Measurements from ENCODE around the gene NBAS.
"Not testable (repeated sequence)": the region's sequence is repeated elsewhere in the genome, so short reads cannot be mapped to it uniquely, and the experiment has no call there.

NBAS gene

DNA sequence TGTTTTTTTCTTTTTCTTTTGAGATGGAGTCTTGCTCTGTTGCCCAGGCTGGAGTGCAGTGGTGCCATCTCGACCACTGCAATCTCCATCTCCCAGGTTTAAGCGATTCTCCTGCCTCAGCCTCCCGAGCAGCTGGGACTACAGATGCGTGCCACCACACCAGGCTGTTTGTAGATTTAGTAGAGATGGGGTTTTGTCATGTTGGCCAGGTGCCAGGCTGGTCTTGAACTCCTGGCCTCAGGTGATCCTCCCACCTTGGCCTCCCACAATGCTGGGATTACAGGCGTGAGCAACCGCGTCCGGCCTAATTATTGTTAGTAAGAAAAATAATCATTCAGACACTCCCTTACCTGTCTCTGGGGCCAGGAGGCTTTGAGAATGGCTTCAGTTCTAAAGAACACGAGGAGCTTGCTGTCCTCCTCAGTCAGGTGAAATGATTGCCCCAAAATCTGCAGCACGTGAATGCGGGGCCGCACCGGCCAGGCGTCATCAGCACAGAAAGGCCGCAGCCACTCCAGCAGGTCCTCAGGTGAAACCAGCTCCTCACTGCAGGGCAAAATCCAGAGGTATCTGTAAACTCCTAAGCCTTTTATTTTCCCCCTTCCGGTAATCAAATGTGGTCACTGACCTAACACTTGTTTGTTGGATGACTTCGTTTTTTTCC, 342.6 kb downstream of the NBAS start:
- DNase-seq (ENCODE audit: low read depth in 2 of 2) = no peak

DNA sequence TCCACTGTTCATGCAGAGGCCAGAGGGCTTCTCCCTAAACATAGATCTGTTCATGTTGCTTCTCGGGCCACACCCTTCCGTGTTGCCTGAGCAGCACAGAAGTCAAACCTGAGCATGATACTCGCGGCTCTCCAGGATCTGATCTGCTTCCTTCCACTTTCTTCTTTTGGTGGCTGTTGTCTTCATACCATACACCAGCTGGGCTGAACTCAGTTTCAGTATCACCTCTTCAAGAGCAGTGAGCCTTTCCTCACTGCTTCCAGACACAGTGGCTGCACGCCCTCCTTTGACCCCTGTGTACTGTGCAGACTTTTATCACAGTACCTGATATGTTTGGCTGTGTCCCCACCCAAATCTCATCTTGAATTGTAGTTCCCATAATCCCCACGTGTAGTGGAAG, 348.9 kb downstream of the NBAS start:
- DNase-seq (ENCODE audit: low read depth in 2 of 2) = no peak

DNA sequence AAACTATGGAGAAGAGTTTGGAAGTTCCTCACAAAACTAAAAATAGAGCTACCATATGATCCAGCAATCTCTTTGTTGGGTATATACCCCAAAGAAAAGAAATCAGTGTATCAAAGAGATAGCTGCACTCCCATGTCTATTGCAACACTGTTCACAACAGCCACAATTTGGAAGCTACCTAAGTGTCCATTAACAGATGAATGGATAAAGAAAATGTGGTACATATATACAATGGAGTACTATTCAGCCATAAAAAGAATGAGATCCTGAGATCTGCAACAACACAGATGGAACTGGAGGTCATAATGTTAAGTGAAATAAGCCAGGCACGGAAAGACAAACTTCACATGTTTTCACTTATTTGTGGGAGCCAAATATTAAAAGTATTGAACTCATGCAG, 350.6 kb downstream of the NBAS start:
- DNase-seq (ENCODE audit: low read depth in 2 of 2) = not testable (repeated sequence)

DNA sequence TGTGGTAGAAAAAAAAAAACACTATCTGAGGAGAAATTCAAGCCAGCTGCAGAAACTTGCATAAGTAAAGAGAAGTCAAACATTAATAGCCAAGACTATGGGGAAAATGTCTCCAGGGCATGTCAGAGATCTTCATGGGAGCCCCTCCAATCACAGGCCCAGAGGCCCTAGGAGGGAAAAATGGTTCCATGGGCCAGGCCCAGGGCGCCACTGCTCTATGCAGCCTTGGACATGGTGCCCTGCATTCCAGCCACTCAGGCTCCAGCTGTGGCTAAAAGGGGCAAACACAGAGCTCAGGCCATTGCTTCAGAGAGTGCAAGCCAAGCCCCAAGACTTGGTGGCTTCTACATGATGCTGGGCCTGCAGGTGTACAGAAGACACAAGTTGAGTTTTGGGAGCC, 354.7 kb downstream of the NBAS start:
- no peak for DNase-seq (ENCODE audit: low read depth in 2 of 2)

DNA sequence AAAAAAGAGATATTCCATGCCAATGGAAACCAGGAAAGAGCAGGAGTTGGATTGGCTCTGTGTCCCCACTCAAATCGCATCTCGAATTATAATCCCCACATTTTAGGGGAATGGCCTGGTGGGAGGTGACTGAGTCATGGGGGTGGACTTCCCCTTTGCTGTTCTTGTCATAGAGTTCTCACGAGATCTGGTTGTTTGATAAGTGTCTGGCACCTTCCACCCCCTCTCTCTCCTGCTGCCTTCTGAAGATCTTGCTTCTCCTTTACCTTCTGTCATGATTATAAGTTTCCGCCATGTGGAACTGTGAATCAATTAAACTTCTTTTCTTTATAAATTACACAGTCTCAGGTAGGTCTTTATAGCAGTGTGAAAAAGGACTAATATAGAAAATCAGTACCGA, 355.6 kb downstream of the NBAS start:
- DNase-seq (ENCODE audit: low read depth in 2 of 2) = no peak

DNA sequence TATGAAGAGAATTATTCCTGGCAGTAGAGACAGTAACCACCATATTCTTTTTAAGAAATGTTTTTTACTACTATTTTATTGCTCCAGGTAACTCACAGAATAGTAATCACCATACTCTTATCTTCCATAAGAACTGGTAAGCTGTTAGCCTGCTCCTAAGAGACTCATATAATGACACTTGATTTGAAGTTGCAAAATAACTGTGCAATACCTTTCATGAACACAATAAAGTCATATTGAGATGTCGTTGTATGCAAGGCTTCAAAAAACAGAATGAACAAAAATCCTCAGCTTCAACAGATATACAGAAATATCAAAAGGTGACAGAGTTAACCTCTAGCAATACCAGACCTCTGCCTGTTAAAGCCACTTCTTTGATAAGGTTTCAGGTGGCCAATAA, 360.1 kb downstream of the NBAS start:
- no peak for DNase-seq (ENCODE audit: low read depth in 2 of 2)

DNA sequence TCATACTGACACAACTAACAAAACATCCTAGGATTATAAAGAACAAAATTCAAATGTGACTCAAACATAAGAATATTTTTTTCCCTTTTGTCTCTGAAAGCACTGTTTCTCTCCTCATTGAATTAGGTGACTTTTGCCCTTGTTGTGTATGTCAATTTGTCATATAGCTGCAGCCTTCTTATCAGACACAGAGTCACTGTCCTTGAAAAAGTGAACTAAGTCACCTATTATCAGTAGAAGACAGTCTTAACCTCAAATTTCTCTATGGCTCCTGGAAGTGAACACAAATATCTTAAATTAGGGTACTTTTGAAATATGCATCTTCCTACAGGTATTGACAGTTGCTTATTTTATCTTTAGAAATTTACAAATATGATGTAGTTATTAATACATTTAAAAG, 360.6 kb downstream of the NBAS start:
- DNase-seq (ENCODE audit: low read depth in 2 of 2) = no peak

DNA sequence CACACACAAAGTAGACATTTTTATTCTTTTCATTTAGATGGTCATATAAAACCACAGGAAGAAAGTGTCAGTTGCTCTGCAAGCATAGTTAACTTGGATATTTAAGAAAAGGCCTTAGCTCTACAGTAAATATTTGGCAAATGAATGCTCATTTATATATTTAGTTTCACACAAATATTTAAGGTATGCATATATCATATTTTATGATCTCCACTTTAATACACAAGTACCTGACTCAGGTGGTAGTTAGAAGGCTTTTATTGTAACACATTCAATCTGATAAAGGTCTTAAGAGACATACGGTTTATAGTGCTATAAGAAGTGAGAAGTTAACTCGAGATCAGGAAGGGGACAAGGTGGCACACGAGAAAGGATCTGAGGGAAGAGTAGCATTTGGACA, 363.1 kb downstream of the NBAS start:
- no peak for DNase-seq (ENCODE audit: low read depth in 2 of 2)

DNA sequence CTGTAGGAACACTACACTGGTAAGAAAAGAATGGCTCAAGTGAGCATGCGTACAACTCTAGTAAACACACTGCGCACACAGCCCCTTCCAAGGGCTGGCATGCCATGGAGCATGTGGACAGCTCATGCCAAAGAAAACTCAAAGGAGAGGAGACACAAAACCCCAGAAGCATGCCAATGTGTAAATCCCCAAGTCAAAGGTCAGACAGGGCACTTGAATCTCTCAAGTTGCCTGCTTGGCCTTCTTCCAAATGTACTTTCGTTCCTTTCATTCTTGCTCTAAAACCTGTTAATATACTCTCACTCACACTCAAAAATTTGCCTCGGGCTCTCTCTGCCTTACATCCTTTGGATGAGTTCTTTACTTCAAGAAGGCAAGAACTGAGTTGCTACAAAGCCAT, 365.3 kb downstream of the NBAS start:
- no peak for DNase-seq (ENCODE audit: low read depth in 2 of 2)

DNA sequence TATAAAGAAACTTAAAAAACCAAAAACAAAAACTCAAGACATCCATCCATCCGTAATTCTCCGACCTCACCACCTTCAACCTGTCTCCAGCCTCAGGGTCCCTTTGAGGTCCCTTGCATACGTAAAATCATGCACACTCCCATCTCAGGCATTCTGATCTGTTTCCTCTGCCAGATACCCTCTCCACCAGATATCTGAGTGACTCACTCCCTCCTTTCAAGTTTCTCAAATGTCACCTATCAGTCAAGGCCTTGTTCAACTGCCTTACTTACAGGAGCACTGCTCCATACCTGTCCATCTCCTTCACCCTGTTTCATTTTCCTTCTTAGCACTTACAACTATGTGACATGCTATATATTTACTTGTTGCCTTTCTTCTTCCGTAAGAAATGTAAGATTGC, 369.3 kb downstream of the NBAS start:
- no peak for DNase-seq (ENCODE audit: low read depth in 2 of 2)

DNA sequence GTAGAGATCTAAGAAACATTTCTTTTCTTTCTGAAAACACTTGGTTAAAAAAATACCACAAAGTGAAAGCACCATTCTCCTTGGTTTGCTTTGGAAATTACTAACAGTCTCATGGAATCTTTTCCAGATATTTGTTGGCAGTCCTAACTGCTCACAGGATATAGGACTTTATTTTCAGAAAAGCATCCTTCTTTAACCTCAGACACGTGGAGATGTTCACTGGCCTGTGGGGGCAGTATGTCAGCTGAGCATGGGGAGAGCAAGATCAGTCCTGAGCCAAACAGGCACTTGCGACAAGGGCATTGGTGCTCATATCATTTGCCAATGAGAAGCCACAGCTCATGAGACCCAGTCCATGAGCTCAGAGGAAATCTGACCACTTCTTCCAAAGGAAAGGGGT, 371.9 kb downstream of the NBAS start:
- DNase-seq (ENCODE audit: low read depth in 2 of 2) = no peak

DNA sequence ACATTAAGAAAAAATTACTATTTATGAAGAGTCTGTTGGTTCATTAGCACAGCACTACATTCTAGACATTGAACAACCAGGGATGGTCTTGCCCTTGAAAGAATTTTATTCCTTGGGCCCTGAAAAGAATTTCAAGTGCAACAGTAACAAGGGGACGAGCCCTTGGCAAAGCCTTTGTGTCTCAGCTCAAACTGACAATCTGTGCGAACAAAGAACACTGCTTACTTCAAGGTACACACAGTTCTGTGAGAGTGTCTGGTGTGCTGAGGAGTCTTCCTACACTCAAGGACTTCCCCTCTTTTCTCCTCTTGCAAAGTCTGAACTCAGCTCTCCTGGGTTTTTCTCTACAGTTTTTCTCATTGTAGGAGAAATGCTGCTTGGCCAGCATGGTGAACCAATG, 373.4 kb downstream of the NBAS start:
- no peak for DNase-seq (ENCODE audit: low read depth in 2 of 2)

DNA sequence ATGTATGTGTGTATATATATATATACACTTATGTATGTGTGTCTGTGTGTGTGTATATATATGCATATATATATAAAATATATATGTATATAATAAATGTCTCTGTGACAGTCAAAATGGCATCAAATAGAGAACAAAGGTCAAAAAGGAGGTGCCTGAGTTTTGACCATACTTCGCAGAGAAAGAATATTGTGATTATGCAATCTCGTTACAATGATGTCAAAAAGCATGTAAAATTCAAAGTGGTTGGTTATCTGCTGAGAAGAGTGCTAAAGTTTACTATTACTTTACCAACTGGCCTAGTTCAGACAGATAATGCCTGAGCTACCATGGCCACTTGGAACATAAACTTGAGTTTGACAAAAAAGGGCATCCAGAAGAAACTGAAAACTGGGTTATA, 375.0 kb downstream of the NBAS start:
- no peak for DNase-seq (ENCODE audit: low read depth in 2 of 2)

DNA sequence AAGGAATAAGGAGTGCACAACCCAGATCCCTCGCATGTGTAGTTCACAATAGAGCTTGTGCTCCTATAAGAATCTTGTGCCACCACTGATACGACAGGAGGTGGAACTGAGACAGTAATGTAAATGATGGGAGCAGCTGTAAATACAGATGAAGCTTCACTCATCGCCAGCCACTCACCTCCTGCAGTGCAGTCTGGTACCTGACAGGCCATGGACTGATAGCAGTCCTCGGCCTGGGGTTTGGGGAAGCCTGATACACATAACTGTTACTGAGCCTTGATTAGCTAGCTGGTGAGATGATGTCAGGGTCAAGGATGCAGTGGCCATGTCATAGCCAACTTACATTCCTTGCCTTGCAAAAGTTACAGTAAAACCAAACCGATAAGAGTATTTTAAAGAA, 376.6 kb downstream of the NBAS start:
- DNase-seq (ENCODE audit: low read depth in 2 of 2) = no peak

DNA sequence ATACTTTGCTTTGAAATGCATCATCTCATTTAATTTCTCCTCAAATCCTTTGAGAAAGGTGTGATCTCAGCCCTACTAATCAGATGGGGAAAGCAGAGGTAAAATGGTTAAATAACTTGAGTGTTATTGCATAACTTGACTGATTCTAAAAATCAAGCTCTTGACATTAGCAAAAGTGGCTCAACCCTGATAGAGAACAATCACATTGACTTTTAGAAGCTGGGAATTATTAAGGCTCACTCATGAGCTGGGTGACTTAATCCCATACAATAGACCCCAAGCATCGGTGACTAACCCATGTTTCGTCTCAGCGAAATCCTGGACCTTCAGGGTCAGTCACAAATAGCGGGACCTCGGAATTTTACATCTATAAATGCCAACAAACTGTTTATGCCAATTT, 378.9 kb downstream of the NBAS start:
- DNase-seq (ENCODE audit: low read depth in 2 of 2) = no peak

DNA sequence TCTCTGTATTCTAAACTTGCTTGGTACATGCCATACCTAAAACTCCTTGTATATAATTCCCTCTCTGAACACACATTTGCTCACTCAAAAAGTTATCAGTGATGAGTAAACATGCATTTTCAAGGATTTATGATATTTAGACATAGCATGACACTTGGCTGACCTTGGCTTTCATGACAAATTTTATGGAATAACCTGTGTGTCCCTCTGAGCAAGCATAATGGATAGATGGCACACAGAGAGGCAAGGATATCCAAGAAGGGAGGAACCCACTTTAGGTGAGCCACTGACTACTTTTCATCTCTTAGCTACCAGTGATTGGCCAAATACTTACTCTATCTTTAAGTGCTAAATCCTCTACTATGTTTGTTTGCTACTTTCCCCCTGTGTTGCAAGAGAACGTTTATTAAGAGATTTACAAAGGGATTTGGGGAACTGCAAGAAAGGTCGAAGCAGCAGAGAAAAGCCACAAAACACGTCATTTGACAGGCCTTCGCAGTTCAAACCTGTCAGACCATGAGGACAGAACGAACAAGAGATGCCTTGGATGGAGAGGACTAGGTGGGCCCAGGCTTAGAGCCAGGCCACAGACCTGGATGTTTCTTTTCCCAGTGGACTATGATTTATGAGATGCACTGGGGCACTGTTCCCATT, 379.9 kb downstream of the NBAS start:
- DNase-seq (ENCODE audit: low read depth in 2 of 2) = no peak

DNA sequence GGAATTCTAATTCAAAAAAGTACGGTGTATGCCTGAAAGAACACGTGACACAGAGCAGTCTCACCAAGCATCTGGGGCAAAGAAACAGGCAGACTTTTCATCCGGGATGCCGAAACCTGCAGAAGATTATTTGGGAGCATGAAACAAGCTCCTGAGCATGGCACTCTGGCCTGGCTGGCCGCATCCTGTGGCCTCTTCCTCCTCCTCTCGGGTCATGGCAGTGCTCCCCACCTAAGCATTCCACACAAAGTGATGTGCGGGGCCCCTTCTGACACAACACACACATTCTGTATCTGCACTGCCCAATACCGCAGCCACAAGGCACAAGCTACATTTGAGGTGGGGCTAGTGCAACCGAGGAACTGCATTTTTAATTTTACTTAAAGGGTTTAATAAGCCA, 380.8 kb downstream of the NBAS start:
- no peak for DNase-seq (ENCODE audit: low read depth in 2 of 2)

DNA sequence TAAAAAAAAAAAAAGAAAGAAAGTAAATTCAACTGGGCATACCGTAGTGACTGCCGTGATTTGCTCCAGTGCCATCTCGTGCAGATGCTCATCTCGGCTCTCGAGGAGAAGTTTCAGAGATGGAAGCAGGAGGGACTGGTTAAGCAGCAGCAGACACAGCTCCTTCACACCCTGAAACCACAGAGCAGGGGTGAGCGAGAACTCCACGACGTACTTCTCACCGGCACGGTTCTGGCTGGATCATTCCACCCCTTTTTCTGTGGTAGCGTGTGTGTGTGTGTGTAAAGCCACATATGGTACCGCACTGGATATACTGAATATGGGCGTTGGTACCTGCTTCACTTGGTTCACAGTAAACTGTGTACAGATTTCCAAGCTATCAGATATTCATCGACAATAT, 382.2 kb downstream of the NBAS start:
- DNase-seq (ENCODE audit: low read depth in 2 of 2) = no peak

DNA sequence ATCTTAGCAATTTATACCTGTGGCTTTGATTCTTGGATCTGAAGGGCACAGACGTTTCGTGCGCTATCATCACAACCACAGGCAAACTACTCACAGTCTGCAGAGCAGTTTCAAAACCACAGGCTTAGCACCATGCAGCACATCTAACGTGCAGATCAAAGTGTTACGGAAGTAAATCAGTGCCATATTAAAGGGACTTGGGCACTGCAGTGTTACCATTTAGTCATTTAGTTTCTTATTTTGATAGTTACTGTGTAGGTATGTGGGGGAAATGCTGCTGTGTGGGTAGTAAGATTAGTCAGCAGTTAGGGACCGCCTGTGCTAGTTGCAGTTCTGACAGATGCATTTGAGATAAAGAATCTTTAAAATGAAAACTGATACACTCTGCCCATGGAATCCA, 384.0 kb downstream of the NBAS start:
- DNase-seq (ENCODE audit: low read depth in 2 of 2) = no peak

DNA sequence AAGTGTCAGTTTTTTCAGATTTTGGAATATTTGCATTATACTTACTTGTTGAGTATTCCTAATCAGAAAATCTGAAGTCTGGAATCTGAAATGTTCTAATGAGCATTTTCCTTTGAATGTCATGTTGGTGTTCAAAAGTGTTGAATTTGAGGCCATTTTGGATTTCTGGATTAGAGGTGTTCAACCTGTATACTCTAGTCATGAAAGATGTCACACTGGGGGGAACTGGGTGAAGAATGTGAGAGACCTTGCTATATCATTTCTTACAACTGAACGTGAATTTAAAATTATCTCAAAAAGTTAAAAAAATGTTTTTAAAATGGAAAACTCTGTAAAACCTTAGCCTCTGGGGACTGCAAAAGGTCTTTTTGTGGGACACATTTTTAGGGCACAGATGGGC, 384.5 kb downstream of the NBAS start:
- DNase-seq (ENCODE audit: low read depth in 2 of 2) = no peak

DNA sequence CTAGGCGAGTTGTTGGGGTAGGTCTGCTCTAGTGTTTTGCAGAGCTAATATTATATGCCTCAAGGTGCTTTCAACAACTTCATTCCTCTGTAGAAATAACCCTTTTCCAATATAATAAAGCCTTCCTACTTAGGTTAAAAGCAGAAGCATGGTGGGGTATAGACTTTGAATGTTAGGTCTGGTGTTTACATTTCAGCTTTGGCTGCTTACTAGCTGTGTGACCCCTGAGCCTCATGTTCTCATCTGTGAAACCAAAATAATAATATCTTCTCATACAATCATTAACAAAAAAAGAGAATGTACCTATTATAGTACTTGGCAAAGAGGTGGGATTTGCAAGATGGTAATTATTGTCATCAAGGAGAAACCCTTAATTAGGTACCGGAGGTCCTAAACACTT, 386.6 kb downstream of the NBAS start:
- DNase-seq (ENCODE audit: low read depth in 2 of 2) = no peak

DNA sequence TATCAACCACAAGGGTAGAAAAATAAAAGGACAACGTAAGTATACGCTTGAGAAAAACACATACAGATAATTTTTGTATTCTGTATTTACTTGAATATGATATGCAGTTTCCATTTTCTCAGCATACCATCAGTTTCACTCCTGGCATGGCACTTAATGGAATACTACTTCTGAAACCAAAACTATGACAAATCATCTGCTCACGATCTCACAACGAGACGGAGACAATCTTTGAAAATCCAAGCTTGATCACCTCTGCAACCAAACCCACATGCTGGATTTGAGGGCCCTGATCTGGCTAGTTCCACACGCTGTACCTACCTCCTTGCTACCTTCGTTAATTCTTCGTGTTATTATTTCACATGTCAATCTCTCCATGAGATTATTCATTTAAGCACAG, 387.6 kb downstream of the NBAS start:
- no peak for DNase-seq (ENCODE audit: low read depth in 2 of 2)

DNA sequence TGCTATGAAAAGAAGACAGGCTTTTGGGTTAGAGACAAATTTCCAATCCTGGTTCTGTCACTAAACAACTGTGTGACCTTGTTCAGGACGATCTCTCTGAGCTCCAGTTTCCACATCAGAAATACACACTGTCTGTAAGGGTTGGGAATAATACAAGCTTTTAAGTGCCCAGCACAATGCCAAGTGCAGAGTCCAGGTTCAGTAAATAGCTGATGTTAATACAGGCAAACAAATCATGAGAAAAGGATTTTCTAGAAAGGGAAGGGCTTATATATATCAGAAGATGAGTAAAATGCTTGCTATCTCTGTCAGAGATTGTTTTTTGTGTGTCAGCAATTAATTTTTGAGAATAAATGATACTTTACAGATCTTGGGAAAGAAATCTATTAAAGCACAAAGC, 388.3 kb downstream of the NBAS start:
- DNase-seq (ENCODE audit: low read depth in 2 of 2) = no peak

All from fibroblast of skin of left quadriceps (primary cell).